Stimulated activated CD4-positive, alpha-beta T cell treated with anti-CD3 and anti-CD28 coated beads, Interleukin-2, amount 100 ng/mL, for 24 hours (primary cell): ENCODE measurements around the gene GRIN2B.

ENCODE experiments used
- DNase-seq, 2 donors: peaks; one replicate each; pipeline ENCODE4 v3.0.0-alpha.2; 2020

The GRIN2B gene

GRCh38 chr12:13956060-13956590 is 25.3 kb downstream of the GRIN2B start:
- DNase-seq = no peak

- no peak for DNase-seq
These were observed 29.3 kb downstream of the GRIN2B start for GRCh38 chr12:13952096-13952495.

GRCh38 chr12:13950502-13950901 is 30.9 kb downstream of the GRIN2B start:
- no peak for DNase-seq

GRCh38 chr12:13948621-13949020 is 32.8 kb downstream of the GRIN2B start:
- DNase-seq = no peak

- no peak for DNase-seq
These were observed 34.0 kb downstream of the GRIN2B start for GRCh38 chr12:13947276-13947946.

GRCh38 chr12:13945641-13946040 is 35.8 kb downstream of the GRIN2B start:
- no peak for DNase-seq

- DNase-seq = no peak
These were observed 36.2 kb downstream of the GRIN2B start for GRCh38 chr12:13945236-13945635.

- DNase-seq = no peak
These were observed 38.6 kb downstream of the GRIN2B start for GRCh38 chr12:13942826-13943225.

GRCh38 chr12:13941258-13942249 is 39.8 kb downstream of the GRIN2B start:
- no peak for DNase-seq

GRCh38 chr12:13940335-13940865 is 41.0 kb downstream of the GRIN2B start:
- no peak for DNase-seq

GRCh38 chr12:13937735-13938134 is 43.7 kb downstream of the GRIN2B start:
- DNase-seq = no peak

GRCh38 chr12:13935169-13935568 is 46.2 kb downstream of the GRIN2B start:
- DNase-seq = no peak
